GM04503 (cell line): ENCODE results near the gene C9orf50.
"Not testable (repeated sequence)": the region's sequence is repeated elsewhere in the genome, so short reads cannot be mapped to it uniquely, and the experiment has no call there.

Source experiments
- DNase-seq: peaks from one replicate; pipeline ENCODE4 v3.0.0-alpha.2; 2012; ENCODE audit warnings: low read depth

The C9orf50 gene, protein sequence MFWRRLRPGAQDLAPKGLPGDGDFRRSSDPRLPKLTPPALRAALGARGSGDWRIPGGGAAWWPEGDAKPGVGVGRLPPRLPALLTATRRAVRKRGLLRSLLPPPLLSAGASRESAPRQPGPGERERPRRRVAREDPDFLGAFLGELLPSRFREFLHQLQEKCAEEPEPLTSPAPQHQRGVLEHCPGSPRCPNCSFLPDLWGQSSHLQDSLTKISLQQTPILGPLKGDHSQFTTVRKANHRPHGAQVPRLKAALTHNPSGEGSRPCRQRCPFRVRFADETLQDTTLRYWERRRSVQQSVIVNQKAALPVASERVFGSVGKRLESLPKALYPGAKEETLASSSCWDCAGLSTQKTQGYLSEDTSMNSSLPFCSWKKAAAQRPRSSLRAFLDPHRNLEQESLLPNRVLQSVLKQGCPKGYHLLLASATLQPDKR

DNA sequence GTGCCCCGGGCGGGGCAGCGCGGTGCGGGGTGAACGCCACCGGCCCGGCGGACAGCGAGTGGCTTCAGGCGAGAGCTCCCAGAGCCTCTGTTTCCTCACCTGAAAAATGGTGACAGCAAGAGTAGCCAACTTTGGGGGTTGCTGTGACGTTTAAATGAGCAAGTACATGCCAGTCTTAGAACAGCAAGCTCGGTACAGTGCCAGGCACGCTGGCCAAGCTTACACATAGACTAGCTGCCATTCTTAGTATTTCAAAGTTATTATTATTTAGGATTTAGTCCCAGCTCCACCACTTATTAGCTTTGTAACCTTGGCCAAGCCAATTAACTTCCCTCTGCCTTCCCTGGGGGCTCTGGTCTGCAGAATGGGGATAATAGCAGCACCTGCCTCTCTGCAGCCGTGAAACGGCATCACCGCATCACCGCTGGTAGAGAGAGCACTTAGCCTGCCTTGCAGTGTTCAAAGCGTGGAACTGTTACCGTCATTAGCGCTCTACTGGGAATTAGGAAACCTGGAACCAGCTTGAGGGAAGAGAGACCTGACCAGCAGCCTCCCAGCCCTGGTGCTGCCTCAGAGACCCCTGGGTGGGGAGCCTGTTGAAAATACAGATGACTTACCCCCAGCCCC is at the start of gene C9orf50:
Gene C9orf50, minus strand, starts transcription at position 433 of the 627 bp plus-strand sequence. CDS start 527 bp downstream, outside the sequence.
- DNase-seq, result no peak

- DNase-seq, result no peak
These were observed 49.0 kb upstream of the C9orf50 start for GRCh38 chr9:129669946-129670345.

- peak; percentile 77 for DNase-seq
These were observed 48.3 kb upstream of the C9orf50 start for GRCh38 chr9:129669141-129669718.

GRCh38 chr9:129667850-129668249 is 46.9 kb upstream of the C9orf50 start:
- DNase-seq, result no peak

DNA sequence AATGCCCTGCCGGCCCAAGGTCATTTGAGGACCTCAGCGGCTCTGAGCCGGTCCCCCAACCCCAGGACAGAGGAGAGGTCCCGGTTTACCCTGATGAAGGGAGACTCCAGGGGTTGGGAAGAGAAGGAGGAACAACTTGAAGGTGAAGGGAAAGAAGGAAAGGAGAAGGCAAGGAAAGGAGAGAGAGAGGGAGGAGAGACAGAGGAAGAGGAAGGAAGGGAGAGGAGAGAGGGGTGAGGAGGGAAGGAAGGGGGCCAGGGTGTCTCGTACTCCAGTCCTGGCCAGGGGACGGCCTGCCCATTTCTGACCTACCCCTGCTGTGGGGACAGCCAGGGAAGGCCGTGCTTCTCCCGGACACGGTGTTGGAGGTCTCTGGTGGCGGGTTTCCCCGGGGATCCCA is 46.5 kb upstream of the C9orf50 start:
- no peak for DNase-seq

DNA sequence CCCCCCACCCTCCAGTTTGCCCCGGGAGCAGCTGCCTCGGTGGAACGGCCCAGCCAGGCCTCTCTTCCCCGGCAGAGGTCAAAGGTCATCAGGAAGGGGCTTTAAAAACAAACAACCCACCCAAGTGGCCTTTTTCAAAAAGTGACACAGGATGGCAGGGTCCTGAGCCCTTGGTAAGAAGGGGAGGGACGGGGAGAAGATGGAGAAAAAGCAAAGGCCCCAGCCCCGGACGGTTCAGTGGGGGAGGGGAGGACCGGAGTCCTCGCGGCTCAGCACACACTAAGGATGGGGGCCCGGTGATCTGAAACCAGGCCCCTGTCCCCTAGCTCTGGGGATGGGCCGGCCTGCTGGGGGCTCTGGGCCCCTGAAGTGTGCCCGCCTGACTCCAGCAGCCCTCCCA is 45.7 kb upstream of the C9orf50 start:
- no peak for DNase-seq

GRCh38 chr9:129665814-129666520 is 45.1 kb upstream of the C9orf50 start:
- DNase-seq, result no peak

DNA sequence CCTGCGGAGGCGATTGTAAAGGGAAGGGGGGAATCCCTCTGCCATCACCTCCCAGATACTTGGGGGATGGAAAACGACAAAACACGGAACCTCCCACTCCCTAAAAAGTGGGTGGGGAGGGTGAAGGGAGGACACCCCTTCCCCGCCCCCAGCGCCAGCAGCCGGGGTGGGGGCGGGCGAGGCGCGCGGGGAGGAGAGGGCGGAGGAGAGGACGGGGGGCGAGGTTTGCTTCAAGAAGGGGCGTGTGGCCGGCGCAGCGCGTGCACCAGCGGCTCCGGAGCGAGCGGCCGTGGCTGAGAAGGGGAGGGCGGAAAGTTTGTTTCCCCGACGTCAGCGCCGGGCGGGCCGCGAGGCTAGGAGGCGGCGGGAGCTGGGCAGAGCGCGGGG is 44.5 kb upstream of the C9orf50 start, which contains the start of gene PRRX2:
Gene PRRX2, plus strand, starts transcription at position 259 of the 387 bp plus-strand sequence. CDS start 221 bp downstream, outside the sequence.
- DNase-seq, result no peak

GRCh38 chr9:129664746-129665388 is 44.0 kb upstream of the C9orf50 start:
- no peak for DNase-seq

- not testable (repeated sequence) for DNase-seq
These were observed 41.3 kb upstream of the C9orf50 start for GRCh38 chr9:129662239-129662638.

- no peak for DNase-seq
These were observed 40.1 kb upstream of the C9orf50 start for GRCh38 chr9:129661029-129661428.

DNA sequence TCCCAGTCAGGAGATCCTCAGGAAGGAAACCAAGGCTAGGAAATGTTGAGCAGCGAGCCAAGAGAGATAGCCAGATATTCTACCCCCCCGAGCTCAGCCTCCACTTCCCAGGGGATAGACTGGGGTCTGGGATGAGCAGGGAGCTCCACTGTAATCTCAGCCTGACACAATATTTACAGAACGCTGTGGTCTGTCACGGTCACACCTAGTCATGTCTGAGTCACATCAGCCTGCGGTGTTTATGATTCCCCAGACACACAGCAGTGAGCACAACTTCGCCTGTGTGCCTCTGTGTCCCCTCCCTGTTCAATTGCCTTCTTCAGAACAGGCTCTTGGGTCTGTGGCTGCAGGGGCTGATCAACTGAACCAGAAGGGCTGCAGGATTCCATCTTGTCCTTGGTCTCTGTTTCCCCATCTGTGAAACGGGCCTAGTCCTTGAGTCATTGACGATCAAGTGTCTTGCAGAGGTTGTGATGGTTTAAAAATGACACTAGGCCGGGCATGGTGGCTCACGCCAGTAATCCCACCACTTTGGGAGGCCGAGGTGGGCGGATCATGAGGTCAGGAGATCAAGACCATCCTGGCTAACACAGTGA is 36.0 kb upstream of the C9orf50 start:
- DNase-seq, result no peak

- no peak for DNase-seq
These were observed 34.8 kb upstream of the C9orf50 start for GRCh38 chr9:129655696-129656095.

DNA sequence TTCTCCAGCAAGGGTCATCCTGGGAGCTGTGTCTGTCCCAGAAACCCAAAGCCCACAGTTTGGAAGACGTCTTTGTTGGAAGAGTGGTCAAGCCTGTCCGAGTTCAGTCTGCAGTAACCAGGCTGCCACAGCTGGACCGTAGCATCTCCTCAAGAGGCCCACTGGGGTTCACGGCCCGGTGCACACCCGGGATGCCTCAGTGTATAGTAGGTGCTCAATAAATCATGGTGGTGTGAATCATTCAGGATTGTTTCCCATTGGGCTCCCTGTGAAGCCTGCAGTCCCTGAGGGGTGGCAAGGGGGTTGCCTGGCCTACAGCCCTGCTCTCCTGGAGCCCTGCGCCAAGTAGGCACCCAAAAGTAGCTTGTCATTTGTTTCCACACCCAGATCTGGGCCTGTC is 34.3 kb upstream of the C9orf50 start:
- no peak for DNase-seq

DNA sequence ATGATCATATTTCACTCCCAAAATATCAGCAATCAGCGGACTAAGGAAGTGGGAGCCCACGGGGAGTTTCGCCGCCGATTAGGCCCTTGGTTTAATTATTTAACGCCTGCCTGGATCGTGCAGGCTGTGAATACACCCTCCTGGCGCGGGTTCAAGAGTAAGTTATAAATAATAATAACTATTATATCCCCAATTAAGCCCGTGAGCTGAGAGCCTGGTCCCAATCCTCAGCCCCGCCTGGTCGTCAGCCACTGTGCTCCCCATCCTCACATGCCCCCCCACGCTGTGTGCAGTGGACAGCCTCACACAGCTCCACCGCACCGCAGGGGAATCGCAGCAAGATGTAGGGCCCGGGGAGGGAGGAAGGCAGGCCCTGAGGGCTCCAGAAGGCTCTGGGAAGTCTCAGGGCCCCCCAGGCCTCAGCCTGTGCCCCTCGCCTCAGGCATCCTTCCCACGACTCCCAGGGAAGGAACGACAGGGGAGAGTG is 33.7 kb upstream of the C9orf50 start:
- no peak for DNase-seq

- no peak for DNase-seq
These were observed 33.1 kb upstream of the C9orf50 start for GRCh38 chr9:129653823-129654553.

DNA sequence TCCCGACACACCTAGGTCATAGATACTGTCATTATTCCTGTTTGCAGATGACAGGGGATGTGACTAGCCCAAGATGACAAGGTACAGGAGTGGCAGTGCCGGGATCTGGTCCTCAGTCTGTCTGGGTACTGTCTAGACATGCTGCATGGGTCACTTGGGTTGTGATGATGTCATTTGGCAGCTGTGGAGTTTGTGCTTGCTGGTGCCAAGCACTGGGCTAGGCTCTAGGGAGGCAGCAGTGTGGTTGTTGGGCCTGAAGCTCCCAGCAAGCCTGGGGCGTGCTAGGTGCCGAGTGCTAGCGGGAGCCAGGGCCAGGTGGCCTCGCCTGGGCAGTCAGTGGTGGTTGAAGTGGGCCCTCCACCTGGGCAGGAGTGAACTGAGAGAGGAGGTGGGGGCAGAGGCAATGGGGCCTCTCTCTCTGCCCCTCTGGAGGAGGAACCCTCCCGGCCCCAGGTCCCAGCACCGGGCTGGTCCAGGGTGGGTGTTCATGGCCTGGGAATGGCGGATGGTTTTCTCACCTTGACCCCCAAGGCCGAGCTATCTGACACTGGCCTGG is 29.9 kb upstream of the C9orf50 start:
- no peak for DNase-seq

DNA sequence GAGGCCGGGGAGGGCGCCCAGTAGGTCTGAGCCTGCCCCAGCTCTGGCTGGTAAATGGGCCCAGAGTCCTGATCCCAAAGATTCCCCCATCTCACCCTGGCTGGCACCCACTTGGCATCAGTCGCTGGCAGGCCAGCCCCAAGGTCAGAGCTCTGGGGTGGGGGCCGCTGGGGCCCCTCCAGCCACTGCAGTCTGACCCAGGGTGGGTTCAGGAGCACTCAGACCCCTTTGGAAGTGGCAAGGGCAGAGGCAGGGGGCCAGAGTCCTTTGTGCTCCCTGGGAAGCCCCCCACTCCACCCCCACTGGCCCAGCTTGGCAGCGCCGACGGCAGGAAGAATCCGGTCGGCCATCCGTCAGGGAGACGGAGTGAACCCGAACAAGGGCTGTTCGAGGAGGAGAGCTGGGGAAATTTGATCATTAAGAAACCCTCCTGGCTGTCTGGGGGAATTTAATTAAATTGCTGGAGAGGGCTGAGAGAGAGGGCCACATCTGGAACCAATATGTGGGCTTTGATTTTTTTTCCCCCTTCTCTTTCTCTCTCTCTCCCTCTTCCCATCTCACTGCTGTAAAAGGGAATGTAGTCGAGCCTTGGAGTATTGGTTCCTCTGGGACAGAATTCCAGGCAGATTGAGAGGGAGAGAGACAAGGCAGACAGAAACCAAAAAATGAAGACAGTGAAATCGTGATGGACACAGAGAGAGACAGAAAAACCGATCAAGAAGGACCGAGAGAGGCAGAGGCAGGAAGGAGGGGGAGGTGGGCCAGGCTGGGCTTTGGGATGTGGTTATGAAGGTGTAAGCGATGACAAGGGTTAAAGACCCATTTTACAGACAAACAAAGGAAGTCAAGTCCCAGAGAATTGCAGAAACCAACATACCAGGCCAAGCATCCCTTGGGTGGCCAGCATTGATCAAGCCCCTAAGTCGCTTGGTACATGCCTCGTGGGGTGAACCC is 29.1 kb upstream of the C9orf50 start:
- no peak for DNase-seq

GRCh38 chr9:129648764-129649115 is 27.8 kb upstream of the C9orf50 start:
- DNase-seq, result no peak
